Neural cell (in vitro differentiated cells): ENCODE measurements around the gene HMSD. TPM values are rescaled to one million over a fixed set of nuclear protein-coding genes. Genes with fewer than 3 reads are reported as not detected.

Experiments used
- H2AFZ ChIP-seq: fragments of 200-600, 300-800 bp; sonication (generic), shearing (Covaris generic); 2 replicates; pipeline ENCODE4 v1.6.0; 2014; ENCODE audit warnings: low read depth, mild to moderate bottlenecking, antibody characterized with exemption, low read length, moderate library complexity
- H3F3A ChIP-seq: fragments of 200-600 bp; shearing (Covaris generic); 2 replicates; pipeline ENCODE4 v1.6.1; 2016; ENCODE audit warnings: mild to moderate bottlenecking, moderate library complexity, mixed read lengths, antibody characterized with exemption, low read length; ENCODE audit not compliant: insufficient read depth, poor library complexity, severe bottlenecking
- H3K27ac ChIP-seq: fragments of 200-600, 300-800 bp; sonication (generic), shearing (Covaris generic); 2 replicates; pipeline ENCODE4 v1.5.1; 2014; ENCODE audit warnings: mild to moderate bottlenecking, low read length, moderate library complexity
- H3K27me3 ChIP-seq: fragments of 300-800, 200-600 bp; sonication (generic), shearing (Covaris generic); 2 replicates; pipeline ENCODE4 v1.6.0; 2014; ENCODE audit warnings: mild to moderate bottlenecking, low read depth, low read length, moderate library complexity; ENCODE audit not compliant: insufficient read depth
- H3K36me3 ChIP-seq: fragments of 300-800, 200-600 bp; sonication (generic), shearing (Covaris generic); 2 replicates; pipeline ENCODE4 v1.5.1; 2014; ENCODE audit warnings: mild to moderate bottlenecking, antibody characterized with exemption, low read length, moderate library complexity; ENCODE audit not compliant: insufficient read depth
- H3K4me2 ChIP-seq: fragments of 300-800, 200-600 bp; sonication (generic), shearing (Covaris generic); 2 replicates; pipeline ENCODE4 v1.6.0; 2014; ENCODE audit warnings: mild to moderate bottlenecking, low read length
- H3K4me3 ChIP-seq: fragments of 300-800, 200-600 bp; sonication (generic), shearing (Covaris generic); 2 replicates; pipeline ENCODE4 v1.5.1; 2014; ENCODE audit warnings: mild to moderate bottlenecking, low read length, moderate library complexity
- H3K79me2 ChIP-seq: fragments of 200-600 bp; shearing (Covaris generic); replicated peaks from 2 replicates; pipeline ENCODE4 v1.6.0; 2014; ENCODE audit warnings: mild to moderate bottlenecking, low read length, moderate library complexity; ENCODE audit not compliant: insufficient read depth
- H3K9ac ChIP-seq: fragments of 300-800, 200-600 bp; sonication (generic), shearing (Covaris generic); 2 replicates; pipeline ENCODE4 v1.6.1; 2016; ENCODE audit warnings: mild to moderate bottlenecking, low read length, mixed read lengths
- H3K9me2 ChIP-seq: fragments of 200-600 bp; shearing (Covaris generic); 2 replicates; pipeline ENCODE4 v1.6.1; 2016; ENCODE audit warnings: mild to moderate bottlenecking, low read length, mixed read lengths; ENCODE audit not compliant: insufficient read depth
- H3K9me3 ChIP-seq: fragments of 200-600, 300-800 bp; sonication (generic), shearing (Covaris generic); 2 replicates; pipeline ENCODE4 v1.6.1; 2016; ENCODE audit warnings: mild to moderate bottlenecking, mixed run types, low read length, moderate library complexity, mixed read lengths
- H4K20me1 ChIP-seq: fragments of 200-600 bp; shearing (Covaris generic); 2 replicates; pipeline ENCODE4 v1.6.1; 2016; ENCODE audit warnings: mild to moderate bottlenecking, mixed run types; ENCODE audit not compliant: insufficient read depth
- CTCF ChIP-seq: fragments of 450-650 bp; IDR thresholded peaks from 2 replicates; pipeline ENCODE4 v1.5.1; 2014; ENCODE audit warnings: antibody characterized with exemption, mild to moderate bottlenecking, moderate library complexity; ENCODE audit not compliant: poor library complexity, severe bottlenecking
- EP300 ChIP-seq: fragments of 450-650 bp; conservative IDR thresholded peaks from 2 replicates; pipeline ENCODE4 v1.6.1; 2014; ENCODE audit warnings: antibody characterized with exemption, mild to moderate bottlenecking, moderate library complexity; ENCODE audit not compliant: poor library complexity, severe bottlenecking
- MXI1 ChIP-seq: fragments of 450-650 bp; conservative IDR thresholded peaks from 2 replicates; pipeline ENCODE4 v1.6.1; 2014; ENCODE audit warnings: antibody characterized with exemption, mild to moderate bottlenecking; ENCODE audit not compliant: poor library complexity, severe bottlenecking
- POLR2AphosphoS5 ChIP-seq: IDR thresholded peaks from 2 replicates; pipeline ENCODE4 v1.6.1; 2012
- RAD21 ChIP-seq: fragments of 450-650 bp; conservative IDR thresholded peaks from 2 replicates; pipeline ENCODE4 v1.6.1; 2014; ENCODE audit warnings: antibody characterized with exemption, mild to moderate bottlenecking, moderate library complexity
- REST ChIP-seq: IDR thresholded peaks from 2 replicates; pipeline ENCODE4 v1.6.1; 2012; ENCODE audit warnings: borderline replicate concordance
- SMC3 ChIP-seq: fragments of 450-650 bp; conservative IDR thresholded peaks from 2 replicates; pipeline ENCODE4 v1.6.1; 2014; ENCODE audit warnings: antibody characterized with exemption, mild to moderate bottlenecking, moderate library complexity; ENCODE audit not compliant: poor library complexity
- TAF1 ChIP-seq: IDR thresholded peaks from 2 replicates; pipeline ENCODE4 v1.6.1; 2012; ENCODE audit warnings: low read depth
- polyA plus RNA-seq: library from polyadenylated mRNA; depleted of rRNA; stranded (reverse); fragments of >200 nt; gene quantifications from 2 replicates; pipeline ENCODE4 v1.2.3, GENCODE V29; 2014

Gene HMSD
- polyA plus RNA-seq, 1 donor from 2014 or later: not detected

GRCh38 chr18:63960891-63961290, 11.8 kb downstream of the HMSD start:
- Histone ChIP-seq H3K9me3 (no peaks in the 10 kb centered on the region), H3K9ac (no peak overlapping the region), H3K27me3 (no peaks in the 10 kb centered on the region), H3F3A (no peaks in the 10 kb centered on the region), H4K20me1 (no peaks in the 10 kb centered on the region), H3K4me3 (no peak overlapping the region), H3K9me2 (no peaks in the 10 kb centered on the region), H3K79me2 (no peaks in the 10 kb centered on the region), H2AFZ (no peak overlapping the region), H3K27ac (no peak overlapping the region), H3K4me2 (no peak overlapping the region), H3K36me3 (no peaks in the 10 kb centered on the region)
- no peak for TF ChIP-seq POLR2AphosphoS5
- no peak for TF ChIP-seq EP300
- TF ChIP-seq REST: no peak
- TF ChIP-seq MXI1: no peak
- no peak for TF ChIP-seq SMC3
- no peak for TF ChIP-seq CTCF
- TF ChIP-seq TAF1: no peak

GRCh38 chr18:63961435-63961980, 12.4 kb downstream of the HMSD start:
- H3K36me3 ChIP-seq: no peaks in the 10 kb centered on the region
- H3K4me3 ChIP-seq: no peak overlapping the region
- no peak overlapping the region for H3K9ac ChIP-seq
- no peaks in the 10 kb centered on the region for H3K9me2 ChIP-seq
- TF ChIP-seq MXI1 (no peak), TAF1 (no peak), SMC3 (no peak), CTCF (no peak), POLR2AphosphoS5 (no peak), EP300 (no peak), RAD21 (no peak)
- no peaks in the 10 kb centered on the region for H3K27me3 ChIP-seq
- H3K4me2 ChIP-seq: no peak overlapping the region
- H3F3A ChIP-seq: no peaks in the 10 kb centered on the region
- H4K20me1 ChIP-seq: no peaks in the 10 kb centered on the region
- H3K27ac ChIP-seq: no peak overlapping the region
- no peaks in the 10 kb centered on the region for H3K9me3 ChIP-seq
- H3K79me2 ChIP-seq: no peaks in the 10 kb centered on the region
- H2AFZ ChIP-seq: no peak overlapping the region
